ENCODE data around the gene CCDC141.

The CCDC141 gene

GRCh38 chr2:178863856-178864620 lies 185.9 kb downstream of the CCDC141 start:
- DNase-seq: peak; percentile 64

- DNase-seq: no peak
Measured at GRCh38 chr2:178863130-178863855, 186.6 kb downstream of the CCDC141 start.

GRCh38 chr2:178860551-178860950 lies 189.4 kb downstream of the CCDC141 start:
- peak; percentile 29 for DNase-seq

DNA sequence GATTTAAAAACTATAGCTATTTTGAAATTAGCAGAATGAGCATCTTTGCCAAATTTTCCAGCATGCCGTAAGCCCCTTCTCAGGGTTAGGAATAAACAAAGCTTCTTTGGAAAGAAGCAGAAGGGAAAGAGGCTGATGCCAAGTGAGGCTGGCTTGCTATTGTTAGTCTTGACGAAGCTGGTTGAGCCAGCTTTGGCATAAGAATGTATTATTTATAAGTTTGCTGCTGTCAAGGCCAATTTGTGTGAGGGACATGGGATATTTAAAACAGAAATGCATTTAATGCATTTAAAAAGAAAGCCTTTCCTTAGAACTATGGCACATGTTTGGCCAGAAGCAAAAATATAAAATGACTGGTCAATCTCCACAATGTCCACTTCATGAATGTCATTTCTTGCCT lies 190.2 kb downstream of the CCDC141 start:
- no peak for DNase-seq

DNA sequence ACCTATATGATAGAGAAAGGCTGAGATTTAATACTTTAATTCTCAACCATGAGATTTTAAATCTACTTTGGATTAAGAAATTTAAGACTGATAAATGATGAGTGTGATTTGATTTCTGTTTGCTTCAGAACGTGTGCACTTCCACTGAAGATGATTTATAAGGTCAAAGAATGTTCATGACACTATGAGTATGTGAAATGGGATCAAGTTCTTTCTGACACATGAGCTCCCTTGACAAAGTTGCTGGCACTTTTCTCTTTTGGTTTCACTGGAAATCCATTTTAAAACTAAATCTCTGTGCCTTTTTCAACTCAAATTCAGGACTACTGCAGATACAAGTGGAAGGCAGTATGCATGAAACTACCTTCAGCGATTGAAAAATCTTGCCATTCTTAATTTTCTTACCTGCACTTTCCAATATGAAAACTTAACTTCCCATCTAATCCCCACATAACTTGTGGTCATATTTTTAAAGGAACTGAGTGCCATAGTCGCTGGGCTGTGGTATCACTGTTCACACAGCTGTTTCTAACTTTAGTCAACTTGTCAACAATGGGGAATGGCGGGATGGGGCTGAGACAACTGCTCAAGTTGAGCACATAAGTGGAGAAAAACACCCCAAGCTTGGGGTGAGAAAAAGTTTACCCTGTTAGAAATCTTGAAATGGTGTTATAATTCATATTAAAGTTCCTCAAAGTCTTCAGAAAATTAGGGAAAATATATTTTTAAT lies 190.9 kb downstream of the CCDC141 start:
- no peak for DNase-seq

DNA sequence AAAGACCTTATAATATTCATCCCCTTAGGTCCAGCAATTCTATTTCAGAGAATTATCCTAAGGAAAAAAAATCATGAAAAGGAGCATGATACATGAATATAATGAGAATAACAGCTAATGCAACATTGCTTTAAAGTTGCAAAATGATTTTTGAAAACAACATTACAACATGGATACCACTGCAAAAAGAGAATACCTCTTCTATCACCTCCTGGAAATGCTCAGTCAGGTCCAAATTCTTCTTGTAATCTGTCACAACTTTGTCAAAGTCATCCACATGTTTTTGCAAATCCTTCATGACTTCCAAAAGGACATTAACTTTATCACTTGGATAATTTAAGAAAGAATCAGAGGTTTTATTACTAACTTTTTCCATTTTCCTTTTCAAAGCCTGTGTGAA lies 194.8 kb downstream of the CCDC141 start:
- no peak for DNase-seq

DNA sequence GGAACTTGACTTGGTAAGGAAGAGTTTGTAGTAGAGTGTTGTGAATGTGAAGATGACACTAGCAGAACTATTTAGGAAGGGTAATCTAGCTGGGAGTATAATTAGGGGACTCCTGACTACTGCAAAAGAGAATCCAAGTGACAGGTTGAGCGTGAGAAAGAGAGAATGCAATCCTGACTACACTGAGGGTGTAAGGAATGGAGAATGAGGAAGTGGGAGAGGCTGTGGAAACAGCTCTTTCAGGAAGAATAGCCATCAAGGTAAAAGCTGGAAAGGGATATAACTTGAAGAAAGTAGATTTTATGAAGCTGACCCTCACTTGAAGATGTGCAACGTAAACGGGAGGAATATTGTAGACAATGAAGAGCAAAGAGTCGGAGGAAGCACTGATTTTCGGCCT lies 201.6 kb downstream of the CCDC141 start:
- no peak for DNase-seq

GRCh38 chr2:178846458-178846802 lies 203.5 kb downstream of the CCDC141 start:
- DNase-seq: no peak

DNA sequence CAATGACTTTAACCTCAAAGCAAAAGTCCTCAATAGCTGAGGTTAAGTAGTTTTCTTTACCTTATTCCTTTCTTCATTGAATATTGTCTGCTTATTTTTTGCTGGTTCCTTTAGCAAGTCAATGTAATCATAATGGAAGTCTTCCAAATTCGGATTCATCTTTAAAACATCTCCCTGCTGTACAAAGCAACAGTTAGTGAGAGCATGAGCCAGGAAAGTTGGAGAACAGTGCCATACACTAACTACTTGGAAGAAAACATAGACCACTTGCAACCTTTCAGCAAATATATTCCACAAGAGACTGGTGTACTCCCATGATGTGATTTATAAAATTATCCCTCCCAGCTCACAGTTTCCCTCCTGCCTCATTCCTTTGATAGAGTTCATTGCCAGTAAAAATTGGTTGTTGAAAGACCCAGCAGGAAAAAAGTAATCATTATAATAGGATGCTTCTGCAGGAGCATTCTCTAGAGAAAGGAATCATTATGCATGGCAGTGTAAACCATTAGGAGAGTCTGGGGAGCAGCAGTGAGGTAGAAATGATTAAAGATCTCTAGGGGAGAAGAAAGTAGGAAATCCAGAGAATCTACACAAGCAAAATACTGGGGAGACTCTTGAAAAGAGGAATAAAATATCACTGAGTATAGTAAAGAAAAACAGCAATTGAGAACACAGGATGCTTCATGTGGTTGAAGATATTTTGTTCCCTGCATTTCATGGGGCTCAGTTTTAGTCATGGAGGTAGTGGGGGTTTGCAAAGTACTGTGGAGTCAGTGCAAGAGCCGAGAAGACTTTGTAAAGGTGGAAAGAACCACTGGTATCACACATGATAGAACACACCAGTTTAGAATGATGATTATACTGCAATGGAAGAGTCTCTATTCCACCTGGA lies 204.1 kb downstream of the CCDC141 start:
- peak; percentile 58 for DNase-seq

DNA sequence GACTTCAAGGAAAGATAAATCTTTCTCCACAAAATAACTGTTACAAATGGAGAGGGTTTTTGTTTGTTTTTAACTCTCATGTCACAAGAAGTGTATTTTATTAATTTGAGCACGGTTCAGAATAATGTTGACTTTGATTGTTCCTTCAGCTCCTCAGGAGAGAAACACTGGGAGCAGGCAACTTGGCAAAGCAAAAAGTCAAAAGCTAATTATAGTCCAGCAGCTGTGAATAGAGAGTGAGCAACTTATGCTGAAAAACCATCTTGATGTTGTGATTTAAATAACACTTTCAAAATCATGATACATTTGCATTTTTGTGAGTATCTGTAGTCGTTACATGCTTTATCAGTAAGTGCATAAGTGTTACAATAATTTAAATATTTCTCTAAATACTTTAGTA lies 205.2 kb downstream of the CCDC141 start:
- no peak for DNase-seq

GRCh38 chr2:178844269-178844668 lies 205.7 kb downstream of the CCDC141 start:
- DNase-seq: no peak

GRCh38 chr2:178843697-178844096 lies 206.2 kb downstream of the CCDC141 start:
- no peak for DNase-seq

DNA sequence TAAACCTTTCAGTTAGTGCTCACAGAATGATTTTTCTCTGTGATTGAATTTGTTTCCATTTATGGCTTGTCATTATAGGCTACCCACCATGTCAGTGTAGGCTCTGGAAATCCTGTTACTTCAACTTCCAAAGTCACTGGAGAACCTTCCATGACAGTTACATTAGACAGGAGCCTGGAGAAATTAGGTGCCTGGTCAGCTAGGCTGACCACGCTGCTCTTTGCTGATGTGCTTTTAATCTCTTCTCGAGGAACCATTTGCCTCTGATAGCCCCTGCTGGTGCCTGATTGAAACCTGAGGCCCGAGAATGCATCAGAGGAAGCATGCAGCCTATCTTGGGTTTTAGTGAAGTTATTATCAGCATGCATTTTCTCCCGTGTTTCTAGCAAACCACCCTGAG lies 213.1 kb downstream of the CCDC141 start:
- no peak for DNase-seq

- DNase-seq: no peak
Measured at GRCh38 chr2:178834086-178834485, 215.9 kb downstream of the CCDC141 start.

DNA sequence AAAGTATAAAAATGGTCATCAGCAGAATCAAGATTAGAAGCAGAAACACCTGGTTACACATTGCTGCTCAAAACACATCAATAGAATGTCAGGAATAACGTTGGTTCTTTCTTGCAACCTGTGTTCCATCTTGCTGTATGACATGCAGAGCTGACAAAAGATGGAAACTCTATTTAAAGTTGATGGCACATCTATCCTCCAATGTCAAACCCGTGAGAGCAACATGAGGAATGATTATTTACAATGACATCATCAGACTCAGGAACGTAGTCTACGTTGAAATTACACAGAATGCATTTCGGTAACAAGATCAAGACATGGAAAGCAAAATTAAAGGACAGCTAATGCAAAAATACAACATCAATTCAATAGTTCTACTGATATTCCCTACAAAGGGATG lies 216.6 kb downstream of the CCDC141 start:
- no peak for DNase-seq

DNA sequence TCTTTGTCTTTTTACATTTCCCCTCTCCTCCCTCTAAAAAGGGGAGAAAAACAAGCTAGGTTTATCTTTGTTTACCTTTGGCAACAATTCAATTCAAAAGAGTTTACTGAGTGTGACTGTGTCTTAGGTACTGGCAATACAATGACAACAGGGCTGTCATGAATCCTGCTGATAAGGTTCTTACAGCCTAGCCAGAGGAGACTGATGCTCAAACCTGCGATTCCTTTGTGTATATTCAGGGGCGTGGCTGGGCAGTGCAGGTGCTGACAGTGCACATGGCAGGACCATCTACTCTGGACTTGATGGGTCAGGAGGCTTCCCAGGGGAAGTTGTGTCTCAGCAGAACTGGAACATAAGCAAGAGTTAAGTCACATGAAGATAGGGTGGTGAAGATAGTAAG lies 219.5 kb downstream of the CCDC141 start:
- no peak for DNase-seq

DNA sequence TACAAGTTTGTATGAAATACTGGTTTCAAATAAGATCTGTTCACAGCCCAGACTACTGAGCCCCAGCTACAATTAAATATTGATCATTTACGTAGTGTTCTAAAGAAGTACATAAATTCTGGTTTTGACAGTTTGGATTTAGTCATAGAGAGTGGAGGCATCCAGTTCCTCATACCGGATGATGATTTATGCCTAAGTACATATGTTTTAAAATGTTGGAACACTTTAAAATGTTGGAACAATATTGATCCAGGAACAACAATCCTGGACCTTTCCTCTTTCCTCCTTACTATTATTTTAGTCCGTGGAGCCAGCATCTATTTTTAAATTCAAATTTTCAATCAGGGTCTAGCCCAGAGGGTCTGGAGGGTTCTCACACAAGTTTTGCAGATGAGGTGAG lies 220.0 kb downstream of the CCDC141 start:
- no peak for DNase-seq

- no peak for DNase-seq
Measured at GRCh38 chr2:178829299-178829960, 220.5 kb downstream of the CCDC141 start.

GRCh38 chr2:178828486-178828881 lies 221.5 kb downstream of the CCDC141 start:
- no peak for DNase-seq

DNA sequence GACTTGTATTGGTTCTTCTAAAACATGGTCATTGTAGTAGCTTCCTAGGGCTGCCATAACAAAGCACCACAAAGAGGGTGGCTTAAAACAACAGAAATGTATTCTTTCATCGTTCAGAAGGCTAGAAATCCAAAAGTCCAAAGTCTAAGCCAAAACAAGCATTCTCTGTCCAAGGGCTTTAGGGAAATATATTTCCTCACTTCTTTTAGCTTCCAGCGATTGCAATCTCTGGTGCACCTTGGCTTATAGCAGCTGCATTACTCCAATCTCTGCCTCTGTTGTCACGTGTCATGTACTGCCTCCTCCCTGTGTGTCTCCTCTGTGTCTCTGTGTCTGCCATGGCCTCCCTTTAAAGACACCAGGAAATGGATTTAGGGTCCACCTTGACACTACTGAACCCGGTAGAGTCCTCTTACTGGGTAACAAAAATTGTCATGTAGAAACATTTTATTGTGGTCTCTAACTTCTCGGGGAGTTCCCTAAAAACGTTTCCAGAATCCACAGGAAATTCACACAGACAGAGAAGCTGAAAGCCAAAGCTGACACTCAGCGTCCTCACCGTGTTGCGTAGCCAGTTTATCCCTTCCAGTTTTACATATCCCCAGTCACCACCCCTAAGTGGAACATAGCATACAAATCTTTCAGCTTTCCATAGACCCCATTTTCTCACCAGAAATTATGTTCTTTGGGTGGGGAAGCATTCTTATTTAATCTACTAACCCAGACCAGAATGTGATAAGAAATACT lies 222.0 kb downstream of the CCDC141 start:
- no peak for DNase-seq

DNA sequence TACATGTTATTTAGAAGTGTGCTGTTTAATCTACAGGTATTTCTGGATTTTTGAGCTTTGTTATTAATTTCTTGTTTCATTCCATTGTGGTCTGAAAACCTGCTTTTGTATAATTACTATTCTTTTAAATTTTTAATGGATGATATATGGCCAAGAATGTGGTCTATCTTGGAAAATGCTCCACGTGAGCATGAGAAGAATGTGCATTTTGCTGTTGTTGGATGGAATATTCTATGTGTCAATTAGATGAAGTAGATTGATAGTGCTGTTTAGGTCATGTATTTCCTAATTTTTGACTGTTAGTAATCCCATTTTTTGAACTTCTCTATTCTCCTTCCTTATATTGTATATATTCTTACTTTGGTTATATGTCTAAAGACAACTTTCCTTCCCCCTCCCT lies 222.8 kb downstream of the CCDC141 start:
- no peak for DNase-seq

DNA sequence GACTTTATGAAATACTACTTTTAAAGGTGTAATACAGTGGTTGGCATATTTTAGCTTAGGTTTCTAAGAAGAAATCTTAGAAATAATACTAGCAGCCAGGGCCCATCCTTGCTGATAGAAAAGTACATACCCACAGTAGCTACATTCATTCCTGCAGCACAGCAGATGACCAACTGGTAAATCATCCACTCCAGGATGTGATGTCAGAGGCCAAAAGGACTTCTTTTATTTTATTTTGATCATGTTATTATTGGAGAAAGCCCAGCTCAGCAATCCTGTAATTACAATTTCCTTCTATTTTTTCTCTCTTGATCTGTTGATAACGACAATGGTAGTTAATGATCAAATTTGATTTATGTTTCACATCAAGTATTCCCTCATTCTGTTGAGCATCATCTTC lies 224.8 kb downstream of the CCDC141 start:
- peak; percentile 46 for DNase-seq

All from fibroblast of skin of right biceps (primary cell).